NB4 (cell line): ENCODE data around the gene DENND11.

Experiments
- TF ChIP-seq, protein P1 (sequence below): IDR thresholded peaks from one replicate; pipeline ENCODE4 v1.5.1; 2012; ENCODE audit warnings: low read depth, low read length
- TF ChIP-seq, protein P2 (sequence below): IDR thresholded peaks from 2 replicates; pipeline ENCODE4 v1.6.1; 2011; ENCODE audit warnings: low read depth, low read length

DNA sequence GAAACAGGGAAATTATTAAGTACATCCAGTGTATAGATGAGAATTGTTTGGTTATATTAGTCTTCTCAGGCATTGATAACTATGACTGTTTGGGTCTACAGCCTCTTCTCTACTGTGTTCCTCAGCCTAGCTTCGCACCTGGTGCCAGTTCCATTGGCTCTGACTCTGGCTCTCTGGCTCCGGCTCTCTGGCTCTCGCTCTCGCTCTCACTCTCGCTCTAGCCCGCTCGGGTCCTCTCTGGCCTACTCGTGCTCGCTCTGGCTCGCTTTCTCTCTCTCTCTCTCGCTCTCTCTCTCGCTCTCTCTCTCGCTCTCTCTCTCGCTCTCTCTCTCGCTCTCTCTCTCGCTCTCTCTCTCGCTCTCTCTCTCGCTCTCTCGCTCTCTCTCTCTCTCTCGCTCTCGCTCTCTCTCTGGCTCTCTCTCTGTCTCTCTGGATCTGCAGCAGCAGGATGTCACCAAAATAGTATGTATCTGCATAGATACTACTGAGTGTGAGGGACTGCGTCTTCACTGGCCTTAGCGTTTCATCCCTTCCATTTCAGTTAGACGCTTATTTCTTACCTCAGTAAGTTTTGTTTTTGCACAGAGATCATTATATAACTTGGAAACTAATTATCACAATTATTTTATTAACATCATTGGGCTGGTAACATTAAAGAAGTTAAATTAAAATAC, 29.6 kb upstream of the DENND11 start:
- TF ChIP-seq, protein P1, sequence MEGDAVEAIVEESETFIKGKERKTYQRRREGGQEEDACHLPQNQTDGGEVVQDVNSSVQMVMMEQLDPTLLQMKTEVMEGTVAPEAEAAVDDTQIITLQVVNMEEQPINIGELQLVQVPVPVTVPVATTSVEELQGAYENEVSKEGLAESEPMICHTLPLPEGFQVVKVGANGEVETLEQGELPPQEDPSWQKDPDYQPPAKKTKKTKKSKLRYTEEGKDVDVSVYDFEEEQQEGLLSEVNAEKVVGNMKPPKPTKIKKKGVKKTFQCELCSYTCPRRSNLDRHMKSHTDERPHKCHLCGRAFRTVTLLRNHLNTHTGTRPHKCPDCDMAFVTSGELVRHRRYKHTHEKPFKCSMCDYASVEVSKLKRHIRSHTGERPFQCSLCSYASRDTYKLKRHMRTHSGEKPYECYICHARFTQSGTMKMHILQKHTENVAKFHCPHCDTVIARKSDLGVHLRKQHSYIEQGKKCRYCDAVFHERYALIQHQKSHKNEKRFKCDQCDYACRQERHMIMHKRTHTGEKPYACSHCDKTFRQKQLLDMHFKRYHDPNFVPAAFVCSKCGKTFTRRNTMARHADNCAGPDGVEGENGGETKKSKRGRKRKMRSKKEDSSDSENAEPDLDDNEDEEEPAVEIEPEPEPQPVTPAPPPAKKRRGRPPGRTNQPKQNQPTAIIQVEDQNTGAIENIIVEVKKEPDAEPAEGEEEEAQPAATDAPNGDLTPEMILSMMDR: no peak
- TF ChIP-seq, protein P2, sequence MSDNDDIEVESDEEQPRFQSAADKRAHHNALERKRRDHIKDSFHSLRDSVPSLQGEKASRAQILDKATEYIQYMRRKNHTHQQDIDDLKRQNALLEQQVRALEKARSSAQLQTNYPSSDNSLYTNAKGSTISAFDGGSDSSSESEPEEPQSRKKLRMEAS: no peak
